ENCODE measurements around the gene HECW1.
"Not testable (repeated sequence)": the region's sequence is repeated elsewhere in the genome, so short reads cannot be mapped to it uniquely, and the experiment has no call there.

HECW1 gene

GRCh38 chr7:43112459-43112940, at the start of gene HECW1:
Gene HECW1 (plus strand): TSS chr7:43112647. CDS start chr7:43243906, 131,259 bp downstream.
- DNase-seq, result no peak

GRCh38 chr7:43071604-43072003, 40.8 kb upstream of the HECW1 start:
- DNase-seq, result no peak

GRCh38 chr7:43072530-43072929, 39.9 kb upstream of the HECW1 start:
- DNase-seq, result no peak

GRCh38 chr7:43073811-43074210, 38.6 kb upstream of the HECW1 start:
- DNase-seq, result not testable (repeated sequence)

- no peak for DNase-seq
Measured at GRCh38 chr7:43076189-43076605, 36.2 kb upstream of the HECW1 start.

- DNase-seq, result no peak
Measured at GRCh38 chr7:43076606-43077005, 35.8 kb upstream of the HECW1 start.

GRCh38 chr7:43077285-43077684, 35.2 kb upstream of the HECW1 start:
- no peak for DNase-seq

- DNase-seq, result no peak
Measured at GRCh38 chr7:43077732-43078391, 34.6 kb upstream of the HECW1 start.

GRCh38 chr7:43078794-43079193, 33.7 kb upstream of the HECW1 start:
- no peak for DNase-seq

GRCh38 chr7:43081603-43082002, 30.8 kb upstream of the HECW1 start:
- no peak for DNase-seq

GRCh38 chr7:43083106-43083505, 29.3 kb upstream of the HECW1 start:
- no peak for DNase-seq

- no peak for DNase-seq
Measured at GRCh38 chr7:43085017-43085416, 27.4 kb upstream of the HECW1 start.

GRCh38 chr7:43085992-43086391, 26.5 kb upstream of the HECW1 start:
- DNase-seq, result no peak

GRCh38 chr7:43092819-43093218, 19.6 kb upstream of the HECW1 start:
- no peak for DNase-seq

GRCh38 chr7:43096875-43097274, 15.6 kb upstream of the HECW1 start:
- no peak for DNase-seq

GRCh38 chr7:43099750-43100149, 12.7 kb upstream of the HECW1 start:
- no peak for DNase-seq

- no peak for DNase-seq
Measured at GRCh38 chr7:43104874-43105520, 7.5 kb upstream of the HECW1 start.

GRCh38 chr7:43105521-43106120, 6.8 kb upstream of the HECW1 start:
- no peak for DNase-seq

GRCh38 chr7:43108255-43109011, 4.0 kb upstream of the HECW1 start:
- no peak for DNase-seq

- DNase-seq, result no peak
Measured at GRCh38 chr7:43110791-43111535, 1.5 kb upstream of the HECW1 start.

- DNase-seq, result no peak
Measured at GRCh38 chr7:43111630-43112458, 603 bp upstream of the HECW1 start.
